Mesenchymal stem cell (in vitro differentiated cells and primary cell): ENCODE data around the gene DCBLD1.

ENCODE experiments used
- DNase-seq: peaks from one replicate; pipeline ENCODE4 v3.0.0-alpha.2; 2013
- H2AFZ ChIP-seq: one replicate; pipeline ENCODE4 v1.6.1; 2013; ENCODE audit warnings: low read depth, mild to moderate bottlenecking, control low read depth, inconsistent platforms, low read length, moderate library complexity
- H2AK5ac ChIP-seq: 2 replicates; pipeline ENCODE4 v1.6.1; 2013; ENCODE audit warnings: low read length, moderate library complexity, mild to moderate bottlenecking, inconsistent platforms; ENCODE audit not compliant: severe bottlenecking
- H2BK120ac ChIP-seq: one replicate; pipeline ENCODE4 v1.6.1; 2013; ENCODE audit warnings: low read depth, mild to moderate bottlenecking, inconsistent platforms, low read length, moderate library complexity
- H2BK12ac ChIP-seq, 2 experiments: one replicate each; pipeline ENCODE4 v1.6.1; 2013; ENCODE audit warnings: inconsistent platforms in 2 of 2, low read length in 2 of 2, mild to moderate bottlenecking in 2 of 2, moderate library complexity in 2 of 2, control low read depth in 1 of 2
- H2BK15ac ChIP-seq: one replicate; pipeline ENCODE4 v1.6.1; 2013; ENCODE audit warnings: mild to moderate bottlenecking, low read depth, inconsistent platforms; ENCODE audit not compliant: poor library complexity, severe bottlenecking
- H2BK5ac ChIP-seq: 2 replicates; pipeline ENCODE4 v1.6.1; 2013; ENCODE audit warnings: low read depth, mild to moderate bottlenecking, low read length, control low read depth, inconsistent platforms; ENCODE audit not compliant: poor library complexity, severe bottlenecking
- H3K14ac ChIP-seq, 2 experiments: one replicate each; pipeline ENCODE4 v1.6.1; 2013; ENCODE audit warnings: inconsistent platforms in 2 of 2, low read length in 2 of 2, control low read depth in 1 of 2, mild to moderate bottlenecking in 1 of 2, moderate library complexity in 1 of 2
- H3K18ac ChIP-seq, 2 experiments: one replicate each; pipeline ENCODE4 v1.6.1; 2013; ENCODE audit warnings: inconsistent platforms in 2 of 2, low read length in 2 of 2, control low read depth in 1 of 2, low read depth in 1 of 2, mild to moderate bottlenecking in 1 of 2
- H3K23ac ChIP-seq, 2 experiments: one replicate each; pipeline ENCODE4 v1.6.1; 2013; ENCODE audit warnings: inconsistent platforms in 2 of 2, low read length in 2 of 2, mild to moderate bottlenecking in 2 of 2, moderate library complexity in 2 of 2, control low read depth in 1 of 2
- H3K27ac ChIP-seq: 2 replicates; pipeline ENCODE4 v1.5.1; 2013; ENCODE audit warnings: mild to moderate bottlenecking, moderate library complexity, low read length, control low read depth, inconsistent platforms; ENCODE audit not compliant: poor library complexity, severe bottlenecking
- H3K27me3 ChIP-seq, 2 experiments: 2 replicates each; pipeline versions ENCODE4 v1.6.1 to v1.7.0; 2013; ENCODE audit warnings: low read length in 2 of 2, mild to moderate bottlenecking in 2 of 2, moderate library complexity in 2 of 2, control low read depth in 1 of 2, inconsistent platforms in 1 of 2; ENCODE audit not compliant: control insufficient read depth in 1 of 2, insufficient read depth in 1 of 2
- H3K36me3 ChIP-seq, 2 experiments: 2 replicates each; pipeline versions ENCODE4 v1.6.1 to v1.7.0; 2013; ENCODE audit warnings: low read length in 2 of 2, control low read depth in 1 of 2, inconsistent platforms in 1 of 2, low read depth in 1 of 2, mild to moderate bottlenecking in 1 of 2; ENCODE audit not compliant: insufficient read depth in 2 of 2, control insufficient read depth in 1 of 2
- H3K4ac ChIP-seq, 2 experiments: one replicate each; pipeline ENCODE4 v1.6.1; 2013; ENCODE audit warnings: inconsistent platforms in 2 of 2, low read length in 2 of 2, mild to moderate bottlenecking in 2 of 2, moderate library complexity in 2 of 2, control low read depth in 1 of 2, low read depth in 1 of 2
- H3K4me1 ChIP-seq: 2 replicates; pipeline ENCODE4 v1.6.1; 2013; ENCODE audit warnings: low read depth, low read length, control low read depth; ENCODE audit not compliant: control insufficient read depth, insufficient read depth
- H3K4me2 ChIP-seq: 2 replicates; pipeline ENCODE4 v1.6.1; 2013; ENCODE audit warnings: low read length, mild to moderate bottlenecking, inconsistent platforms; ENCODE audit not compliant: poor library complexity, severe bottlenecking
- H3K4me3 ChIP-seq, 2 experiments: 2 replicates each; pipeline versions ENCODE4 v1.5.1 to v1.7.0; 2013; ENCODE audit warnings: low read length in 2 of 2, mild to moderate bottlenecking in 2 of 2, control low read depth in 1 of 2, low read depth in 1 of 2; ENCODE audit not compliant: insufficient read depth in 1 of 2
- H3K79me1 ChIP-seq: replicated peaks from 2 replicates; pipeline ENCODE4 v1.6.1; 2013; ENCODE audit warnings: mild to moderate bottlenecking, control low read depth, low read length, inconsistent platforms; ENCODE audit not compliant: poor library complexity, severe bottlenecking
- H3K9ac ChIP-seq: 2 replicates; pipeline ENCODE4 v1.7.0; 2013; ENCODE audit warnings: mild to moderate bottlenecking, low read length, moderate library complexity
- H3K9me3 ChIP-seq: 2 replicates; pipeline ENCODE4 v1.7.0; 2013; ENCODE audit warnings: mild to moderate bottlenecking, low read length; ENCODE audit not compliant: control insufficient read depth
- H4K8ac ChIP-seq: one replicate; pipeline ENCODE4 v1.6.1; 2013; ENCODE audit warnings: inconsistent platforms, mild to moderate bottlenecking, low read length, moderate library complexity
- H4K91ac ChIP-seq: one replicate; pipeline ENCODE4 v1.6.1; 2013; ENCODE audit warnings: mild to moderate bottlenecking, low read length, inconsistent platforms
- WGBS: methylation state at CpG from one replicate; pipeline ENCODE4 v1.1.7; 2013; ENCODE audit warnings: mixed read lengths; 5-methylcytosine and 5-hydroxymethylcytosine counted together

Gene DCBLD1

DNA sequence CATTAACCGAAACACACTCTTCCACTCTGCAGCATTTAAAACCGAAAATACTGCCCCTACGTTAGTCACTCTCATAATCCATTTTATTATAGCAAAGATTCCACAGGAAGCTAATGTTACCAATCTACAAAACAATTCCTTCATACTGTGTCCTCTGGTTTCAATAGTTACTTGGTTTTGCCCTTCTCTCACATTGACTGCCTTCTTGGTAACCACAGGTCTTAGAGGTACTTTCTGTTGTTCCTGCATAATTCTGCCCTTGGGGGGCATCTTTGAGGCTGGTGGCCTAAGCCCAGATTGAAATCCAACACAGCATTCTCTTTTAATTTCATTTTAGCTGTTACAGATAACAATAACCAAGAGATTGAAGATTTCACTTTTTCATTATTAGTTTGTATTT, 9.8 kb upstream of the DCBLD1 start:
- Histone ChIP-seq H3K14ac (no peak overlapping the region), H4K91ac (no peak overlapping the region), H3K4me3 (no peak overlapping the region), H2AK5ac (no peak overlapping the region), H3K27ac (no peak overlapping the region), H2AFZ (no peak overlapping the region), H3K18ac (no peak overlapping the region), H3K9ac (no peak overlapping the region), H3K23ac (no peak overlapping the region), H3K27me3 (peaks cover 0 to 15% of the 10 kb centered on the region in 2 experiments), H3K36me3 (no peaks in the 10 kb centered on the region), H2BK5ac (no peak overlapping the region), H2BK12ac (no peak overlapping the region), H3K4ac (no peak overlapping the region), H2BK120ac (no peak overlapping the region), H3K4me1 (no peaks in the 10 kb centered on the region), H3K79me1 (no peaks in the 10 kb centered on the region), H4K8ac (no peak overlapping the region), H3K9me3 (no peaks in the 10 kb centered on the region), H2BK15ac (no peak overlapping the region), H3K4me2 (no peak overlapping the region)
- 95% methylated on average over 3 of the region's 3 CpGs for WGBS
- DNase-seq, result no peak

DNA sequence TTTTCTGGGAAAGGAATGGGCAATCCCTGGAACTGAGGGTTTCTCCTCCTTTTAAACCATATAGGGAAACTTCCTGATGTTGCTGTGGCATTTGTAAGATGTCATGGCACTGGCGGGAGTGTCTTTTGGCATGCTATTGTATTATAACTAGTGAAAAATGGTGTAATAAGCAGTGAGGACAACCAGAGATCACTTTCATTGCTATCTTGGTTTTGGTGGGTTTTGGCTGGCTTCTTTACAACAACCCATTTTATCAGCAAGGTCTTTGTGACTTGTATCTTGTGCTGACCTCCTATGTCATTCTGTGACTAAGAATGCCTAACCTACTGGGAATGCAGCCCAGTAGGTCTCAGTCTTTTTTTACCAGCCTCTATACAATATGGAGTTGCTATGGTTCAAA, 9.1 kb upstream of the DCBLD1 start:
- Histone ChIP-seq H2BK120ac (no peak overlapping the region), H3K9me3 (no peaks in the 10 kb centered on the region), H3K18ac (no peak overlapping the region), H3K27ac (no peak overlapping the region), H2AFZ (no peak overlapping the region), H3K4me2 (no peak overlapping the region), H3K9ac (no peak overlapping the region), H2BK15ac (no peak overlapping the region), H4K91ac (no peak overlapping the region), H2AK5ac (no peak overlapping the region), H3K27me3 (peaks cover 0 to 15% of the 10 kb centered on the region in 2 experiments), H3K4me3 (no peak overlapping the region), H4K8ac (no peak overlapping the region), H3K36me3 (no peaks in the 10 kb centered on the region), H3K14ac (no peak overlapping the region), H2BK5ac (no peak overlapping the region), H2BK12ac (no peak overlapping the region), H3K23ac (no peak overlapping the region), H3K79me1 (no peaks in the 10 kb centered on the region), H3K4ac (no peak overlapping the region), H3K4me1 (no peaks in the 10 kb centered on the region)
- 75% methylated on average over 1 of the region's 1 CpG for WGBS
- no peak for DNase-seq

DNA sequence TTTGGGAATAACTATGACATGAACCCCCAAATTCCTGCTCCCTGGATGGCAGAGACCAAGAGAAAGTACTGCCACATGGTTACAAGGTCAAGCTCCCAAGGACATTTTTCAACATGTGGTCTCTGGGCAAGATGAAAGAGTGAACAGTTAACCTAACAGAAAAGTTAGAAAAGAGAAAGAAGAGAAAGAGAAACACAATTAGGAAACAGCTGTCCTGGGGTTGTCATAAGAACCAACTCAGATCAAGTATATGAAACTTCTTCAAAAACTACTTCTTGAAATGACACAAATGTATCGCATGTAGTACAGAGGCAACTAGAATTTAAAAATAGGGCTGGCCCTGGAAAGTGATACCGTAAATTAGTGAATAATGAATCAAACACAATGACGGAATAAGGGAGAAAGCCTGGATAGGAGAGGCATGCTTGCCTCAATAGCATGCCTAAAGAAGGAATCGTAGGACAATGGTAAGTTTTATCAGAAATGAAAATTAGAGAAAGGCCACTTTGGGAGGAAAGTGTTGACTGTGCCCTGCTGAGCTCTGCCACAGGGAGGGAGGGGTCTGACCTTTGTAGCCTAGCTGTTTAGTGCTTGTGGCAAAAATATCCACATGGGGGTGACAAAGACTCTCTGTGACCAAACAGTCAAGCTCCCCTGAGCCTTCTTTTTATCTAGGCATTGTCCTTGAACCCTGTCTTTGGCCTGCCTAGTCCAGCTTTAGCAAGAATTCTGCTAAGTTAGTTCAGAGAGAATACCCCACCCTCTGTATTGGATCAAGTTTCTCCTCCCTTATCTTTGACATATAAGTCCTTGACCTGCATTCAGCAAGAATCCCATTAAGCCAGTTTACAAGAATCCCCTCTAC, 4.3 kb upstream of the DCBLD1 start:
- Histone ChIP-seq H2BK15ac (no peak overlapping the region), H3K4ac (no peak overlapping the region), H3K9me3 (no peaks in the 10 kb centered on the region), H2AK5ac (no peak overlapping the region), H2BK120ac (no peak overlapping the region), H4K91ac (no peak overlapping the region), H3K14ac (no peak overlapping the region), H3K4me2 (no peak overlapping the region), H2BK12ac (no peak overlapping the region), H3K4me1 (peaks cover 3% of the 10 kb centered on the region), H3K27ac (no peak overlapping the region), H3K18ac (no peak overlapping the region), H2BK5ac (no peak overlapping the region), H3K36me3 (no peaks in the 10 kb centered on the region), H3K23ac (no peak overlapping the region), H3K27me3 (no peaks in the 10 kb centered on the region), H3K4me3 (no peak overlapping the region), H3K79me1 (no peaks in the 10 kb centered on the region), H3K9ac (no peak overlapping the region), H4K8ac (no peak overlapping the region), H2AFZ (no peak overlapping the region)
- WGBS, result 83% methylated on average over 4 of the region's 4 CpGs
- no peak for DNase-seq

DNA sequence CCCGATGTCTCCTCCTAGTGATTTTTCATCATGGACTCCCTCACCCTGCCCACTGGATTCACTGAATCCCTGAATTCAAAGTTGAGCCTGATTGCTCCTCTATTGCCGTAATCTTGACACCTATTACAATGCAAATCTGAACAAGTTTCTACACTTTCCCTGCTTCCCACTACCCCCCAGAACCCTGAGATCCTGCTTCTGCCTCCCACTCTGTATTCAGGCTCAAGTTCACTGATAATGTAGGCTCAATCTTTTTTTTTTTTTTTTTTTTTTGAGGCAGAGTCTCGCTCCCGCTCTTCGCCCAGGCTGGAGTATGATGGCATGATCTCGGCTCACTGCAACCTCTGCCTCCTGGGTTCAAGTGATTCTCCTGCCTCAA, 3.6 kb upstream of the DCBLD1 start:
- H3K27ac ChIP-seq, result no peak overlapping the region
- H2BK120ac ChIP-seq, result no peak overlapping the region
- H4K8ac ChIP-seq, result no peak overlapping the region
- no peaks in the 10 kb centered on the region for H3K9me3 ChIP-seq
- H3K79me1 ChIP-seq, result no peaks in the 10 kb centered on the region
- H2AK5ac ChIP-seq, result no peak overlapping the region
- no peak overlapping the region for H3K4ac ChIP-seq
- peak overlapping the region in 1 of 2 experiments; percentile 18 for H2BK12ac ChIP-seq
- no peak for DNase-seq
- H4K91ac ChIP-seq, result no peak overlapping the region
- H3K23ac ChIP-seq, result no peak overlapping the region
- H3K18ac ChIP-seq, result no peak overlapping the region
- H2BK5ac ChIP-seq, result no peak overlapping the region
- no peak overlapping the region for H2AFZ ChIP-seq
- H2BK15ac ChIP-seq, result no peak overlapping the region
- H3K36me3 ChIP-seq, result no peaks in the 10 kb centered on the region
- H3K4me2 ChIP-seq, result no peak overlapping the region
- H3K4me3 ChIP-seq, result no peak overlapping the region
- no peaks in the 10 kb centered on the region for H3K27me3 ChIP-seq
- peaks cover 3% of the 10 kb centered on the region for H3K4me1 ChIP-seq
- no peak overlapping the region for H3K9ac ChIP-seq
- 98% methylated on average over 2 of the region's 6 CpGs for WGBS
- no peak overlapping the region for H3K14ac ChIP-seq
